ENCODE data around the gene PLOD2.

DNA sequence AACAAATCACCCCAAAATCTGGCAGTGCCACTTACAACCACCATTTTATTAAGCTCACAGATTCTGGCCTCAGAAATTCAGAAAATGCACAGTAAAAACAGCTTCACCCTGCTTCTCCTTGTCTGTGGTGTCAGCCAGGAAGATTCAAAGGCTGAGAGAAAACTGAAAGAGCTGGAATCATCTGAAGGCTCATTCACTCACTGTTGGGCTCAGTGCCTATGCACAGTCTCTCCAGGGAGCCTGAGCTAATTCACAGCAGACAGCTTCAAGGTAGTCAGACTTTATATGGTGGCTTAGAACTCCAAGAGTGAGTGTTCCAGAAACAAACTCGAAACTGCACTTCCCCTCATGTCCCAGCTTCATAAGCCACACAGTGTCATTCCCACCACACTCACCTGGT, 16.5 kb upstream of the PLOD2 start:
- no peak for TF ChIP-seq SREBF2 (CRISPR knock-in tag; IDR thresholded peaks at IDR 0.05)
- no peak for TF ChIP-seq ZNF274 (IDR thresholded peaks at IDR 0.05; ENCODE audit: borderline replicate concordance, low read depth, low read length)
- TF ChIP-seq REST (IDR thresholded peaks at IDR 0.05; ENCODE audit: borderline replicate concordance) = no peak
- TF ChIP-seq REST (CRISPR knock-in tag; IDR thresholded peaks at IDR 0.05; ENCODE audit: low read depth) = no peak
- no peak for TF ChIP-seq ZNF175 (CRISPR knock-in tag; IDR thresholded peaks at IDR 0.05; ENCODE audit: low read depth)
- no peak for TF ChIP-seq ZSCAN32 (CRISPR knock-in tag; IDR thresholded peaks at IDR 0.05)
- no peak for TF ChIP-seq CTCF (IDR thresholded peaks at IDR 0.05 in 2 of 3, conservative IDR thresholded peaks at IDR 0.05 in 1 of 3; ENCODE audit: insufficient read depth in 2 of 3, low read depth in 1 of 3, low read length in 3 of 3)
- TF ChIP-seq MAFG (tag; conservative IDR thresholded peaks at IDR 0.05) = no peak
- TF ChIP-seq ZNF282 (CRISPR knock-in tag; IDR thresholded peaks at IDR 0.05) = no peak
- TF ChIP-seq SIX5 (IDR thresholded peaks at IDR 0.05; ENCODE audit: borderline replicate concordance in 1 of 2, insufficient read depth in 1 of 2, low read depth in 1 of 2, low read length in 2 of 2) = no peak
